Measurements from ENCODE around the gene PTTG1IP2.
"Not testable (repeated sequence)": the region's sequence is repeated elsewhere in the genome, so short reads cannot be mapped to it uniquely, and the experiment has no call there.

The PTTG1IP2 gene

GRCh38 chr7:90453931-90454330, 15.5 kb upstream of the PTTG1IP2 start:
- H3K27me3 ChIP-seq (ENCODE audit: control insufficient read depth, insufficient read depth, low read length): no peaks in the 10 kb centered on the region
- no peaks in the 10 kb centered on the region for H3K36me3 ChIP-seq (ENCODE audit: control insufficient read depth, insufficient read depth, low read length)
- no peaks in the 10 kb centered on the region for H3K9me3 ChIP-seq (ENCODE audit: control insufficient read depth, insufficient read depth, low read length)
- H3K4me1 ChIP-seq (ENCODE audit: control insufficient read depth, insufficient read depth, low read length): no peaks in the 10 kb centered on the region; the same call in 1 of the 2 replicates
- no peak overlapping the region for H3K27ac ChIP-seq (ENCODE audit: low read length)
- WGBS (ENCODE audit: insufficient coverage, insufficient read length): no CpG with 5 or more reads among the region's 1 CpG
- DNase-seq (ENCODE audit: low read depth, low spot score): no peak
- H3K4me3 ChIP-seq (ENCODE audit: low read length): no peak overlapping the region

- WGBS (ENCODE audit: insufficient coverage, insufficient read length): no CpG with 5 or more reads among the region's 6 CpGs
- Histone ChIP-seq H3K9me3 (ENCODE audit: control insufficient read depth, insufficient read depth, low read length) (no peaks in the 10 kb centered on the region), H3K36me3 (ENCODE audit: control insufficient read depth, insufficient read depth, low read length) (no peaks in the 10 kb centered on the region), H3K27me3 (ENCODE audit: control insufficient read depth, insufficient read depth, low read length) (no peaks in the 10 kb centered on the region), H3K27ac (ENCODE audit: low read length) (no peak overlapping the region), H3K4me3 (ENCODE audit: low read length) (no peak overlapping the region), H3K4me1 (ENCODE audit: control insufficient read depth, insufficient read depth, low read length) (no peaks in the 10 kb centered on the region; the same call in 1 of the 2 replicates)
- DNase-seq (ENCODE audit: low read depth, low spot score): peak; percentile 7
Observed at GRCh38 chr7:90455163-90456030, 14.0 kb upstream of the PTTG1IP2 start.

GRCh38 chr7:90458104-90458503, 11.3 kb upstream of the PTTG1IP2 start:
- WGBS (ENCODE audit: insufficient coverage, insufficient read length): no CpG with 5 or more reads among the region's 2 CpGs
- no peaks in the 10 kb centered on the region for H3K27me3 ChIP-seq (ENCODE audit: control insufficient read depth, insufficient read depth, low read length)
- no peak overlapping the region for H3K27ac ChIP-seq (ENCODE audit: low read length)
- H3K4me1 ChIP-seq (ENCODE audit: control insufficient read depth, insufficient read depth, low read length): no peaks in the 10 kb centered on the region; the same call in 1 of the 2 replicates
- no peaks in the 10 kb centered on the region for H3K36me3 ChIP-seq (ENCODE audit: control insufficient read depth, insufficient read depth, low read length)
- no peaks in the 10 kb centered on the region for H3K9me3 ChIP-seq (ENCODE audit: control insufficient read depth, insufficient read depth, low read length)
- no peak overlapping the region for H3K4me3 ChIP-seq (ENCODE audit: low read length)
- DNase-seq (ENCODE audit: low read depth, low spot score): no peak

GRCh38 chr7:90459888-90460287, 9.6 kb upstream of the PTTG1IP2 start:
- Histone ChIP-seq H3K27me3 (ENCODE audit: control insufficient read depth, insufficient read depth, low read length) (no peaks in the 10 kb centered on the region), H3K4me3 (ENCODE audit: low read length) (no peak overlapping the region), H3K27ac (ENCODE audit: low read length) (no peak overlapping the region), H3K9me3 (ENCODE audit: control insufficient read depth, insufficient read depth, low read length) (no peaks in the 10 kb centered on the region), H3K36me3 (ENCODE audit: control insufficient read depth, insufficient read depth, low read length) (no peaks in the 10 kb centered on the region), H3K4me1 (ENCODE audit: control insufficient read depth, insufficient read depth, low read length) (no peaks in the 10 kb centered on the region; the same call in 1 of the 2 replicates)
- no CpG with 5 or more reads among the region's 4 CpGs for WGBS (ENCODE audit: insufficient coverage, insufficient read length)
- DNase-seq (ENCODE audit: low read depth, low spot score): no peak

GRCh38 chr7:90461219-90461618, 8.2 kb upstream of the PTTG1IP2 start:
- Histone ChIP-seq H3K27me3 (ENCODE audit: control insufficient read depth, insufficient read depth, low read length) (no peaks in the 10 kb centered on the region), H3K36me3 (ENCODE audit: control insufficient read depth, insufficient read depth, low read length) (no peaks in the 10 kb centered on the region), H3K27ac (ENCODE audit: low read length) (no peak overlapping the region), H3K4me1 (ENCODE audit: control insufficient read depth, insufficient read depth, low read length) (no peaks in the 10 kb centered on the region; the same call in 1 of the 2 replicates), H3K4me3 (ENCODE audit: low read length) (no peak overlapping the region), H3K9me3 (ENCODE audit: control insufficient read depth, insufficient read depth, low read length) (no peaks in the 10 kb centered on the region)
- no peak for DNase-seq (ENCODE audit: low read depth, low spot score)

GRCh38 chr7:90463151-90463628, 6.2 kb upstream of the PTTG1IP2 start:
- H3K27ac ChIP-seq (ENCODE audit: low read length); H3K4me3 ChIP-seq (ENCODE audit: low read length); H3K27me3 ChIP-seq (ENCODE audit: control insufficient read depth, insufficient read depth, low read length); H3K36me3 ChIP-seq (ENCODE audit: control insufficient read depth, insufficient read depth, low read length); DNase-seq (ENCODE audit: low read depth, low spot score); H3K9me3 ChIP-seq (ENCODE audit: control insufficient read depth, insufficient read depth, low read length); H3K4me1 ChIP-seq (ENCODE audit: control insufficient read depth, insufficient read depth, low read length): not testable (repeated sequence)
- WGBS (ENCODE audit: insufficient coverage, insufficient read length): no CpG with 5 or more reads among the region's 4 CpGs

GRCh38 chr7:90465816-90466215, 3.6 kb upstream of the PTTG1IP2 start:
- Histone ChIP-seq H3K27ac (ENCODE audit: low read length) (no peak overlapping the region), H3K36me3 (ENCODE audit: control insufficient read depth, insufficient read depth, low read length) (no peaks in the 10 kb centered on the region), H3K4me3 (ENCODE audit: low read length) (no peak overlapping the region), H3K9me3 (ENCODE audit: control insufficient read depth, insufficient read depth, low read length) (no peaks in the 10 kb centered on the region), H3K27me3 (ENCODE audit: control insufficient read depth, insufficient read depth, low read length) (no peaks in the 10 kb centered on the region), H3K4me1 (ENCODE audit: control insufficient read depth, insufficient read depth, low read length) (no peaks in the 10 kb centered on the region)
- DNase-seq (ENCODE audit: low read depth, low spot score): no peak

- Histone ChIP-seq H3K36me3 (ENCODE audit: control insufficient read depth, insufficient read depth, low read length) (no peaks in the 10 kb centered on the region), H3K4me1 (ENCODE audit: control insufficient read depth, insufficient read depth, low read length) (no peaks in the 10 kb centered on the region), H3K4me3 (ENCODE audit: low read length) (no peak overlapping the region), H3K27ac (ENCODE audit: low read length) (no peak overlapping the region), H3K27me3 (ENCODE audit: control insufficient read depth, insufficient read depth, low read length) (no peaks in the 10 kb centered on the region), H3K9me3 (ENCODE audit: control insufficient read depth, insufficient read depth, low read length) (no peaks in the 10 kb centered on the region)
- no peak for DNase-seq (ENCODE audit: low read depth, low spot score)
- WGBS (ENCODE audit: insufficient coverage, insufficient read length): no CpG with 5 or more reads among the region's 1 CpG
Observed at GRCh38 chr7:90472805-90473540, 3.5 kb downstream of the PTTG1IP2 start.

- Histone ChIP-seq H3K36me3 (ENCODE audit: control insufficient read depth, insufficient read depth, low read length) (no peaks in the 10 kb centered on the region), H3K27me3 (ENCODE audit: control insufficient read depth, insufficient read depth, low read length) (no peaks in the 10 kb centered on the region), H3K27ac (ENCODE audit: low read length) (no peak overlapping the region), H3K9me3 (ENCODE audit: control insufficient read depth, insufficient read depth, low read length) (no peaks in the 10 kb centered on the region), H3K4me1 (ENCODE audit: control insufficient read depth, insufficient read depth, low read length) (no peaks in the 10 kb centered on the region), H3K4me3 (ENCODE audit: low read length) (no peak overlapping the region)
- DNase-seq (ENCODE audit: low read depth, low spot score): no peak
Observed at GRCh38 chr7:90473814-90474213, 4.4 kb downstream of the PTTG1IP2 start.

- Histone ChIP-seq H3K27ac (ENCODE audit: low read length) (no peak overlapping the region), H3K4me3 (ENCODE audit: low read length) (no peak overlapping the region), H3K4me1 (ENCODE audit: control insufficient read depth, insufficient read depth, low read length) (no peaks in the 10 kb centered on the region), H3K36me3 (ENCODE audit: control insufficient read depth, insufficient read depth, low read length) (no peaks in the 10 kb centered on the region), H3K27me3 (ENCODE audit: control insufficient read depth, insufficient read depth, low read length) (no peaks in the 10 kb centered on the region), H3K9me3 (ENCODE audit: control insufficient read depth, insufficient read depth, low read length) (no peaks in the 10 kb centered on the region)
- no CpG with 5 or more reads among the region's 2 CpGs for WGBS (ENCODE audit: insufficient coverage, insufficient read length)
- DNase-seq (ENCODE audit: low read depth, low spot score): no peak
Observed at GRCh38 chr7:90474284-90475210, 5.1 kb downstream of the PTTG1IP2 start.

Measured in iPS DF 6.9 (cell line).